GM12878 (cell line): Measurements from ENCODE around the gene PRADC1. TPM values are rescaled to one million over a fixed set of nuclear protein-coding genes. Genes with fewer than 3 reads are reported as not detected.

ENCODE experiments used
- ATAC-seq: fragments of 200-7000 bp; cut with Tn5 transposase; 3 replicates; pipeline ENCODE4 v1.9.1; 2020; ENCODE audit warnings: mild to moderate bottlenecking, moderate library complexity
- BruUV-seq: library from RNA; stranded (reverse); fragments of 400-500 nt; replicated peaks from 2 replicates; lab custom pipeline; 2021; lab: Mats Ljungman, UMichigan
- CTCF ChIA-PET: fragments of 300-600 bp; sonication (Branson Sonifier 250); formaldehyde crosslinking; extraction: SDS; loops from one replicate; lab custom pipeline; 2021; ENCODE audit warnings: inconsistent platforms; lab: Yijun Ruan, JAX
- POLR2A ChIA-PET: fragments of 350-600 bp; formaldehyde crosslinking; extraction: SDS; loops from one replicate; lab custom pipeline; 2021; ENCODE audit warnings: inconsistent platforms; lab: Charles Lee
- RAD21 ChIA-PET: fragments of 300-600 bp; sonication (Branson Sonifier 250); formaldehyde crosslinking; loops from one replicate; lab custom pipeline; 2023; ENCODE audit warnings: antibody characterized with exemption; ENCODE audit not compliant: unreplicated experiment; lab: Charles Lee
- SMC1A ChIA-PET: fragments of 300-600 bp; sonication (Branson Sonifier 250); formaldehyde crosslinking; loops from one replicate; lab custom pipeline; 2023; ENCODE audit not compliant: unreplicated experiment, uncharacterized antibody; lab: Charles Lee
- DNase-seq: peaks from one replicate; pipeline ENCODE4 v3.0.0-alpha.2; 2011; ENCODE audit warnings: low read depth, low spot score
- FAIRE-seq: peaks from 3 replicates; lab custom pipeline; 2011; peaks lifted over from hg19 to GRCh38; lab: Jason Lieb, UNC
- H2AFZ ChIP-seq: 2 replicates; pipeline ENCODE4 v1.6.0; 2011; ENCODE audit warnings: low read depth, low read length, control low read depth; ENCODE audit not compliant: control insufficient read depth
- H3K27ac ChIP-seq: 2 replicates; pipeline ENCODE4 v1.5.1; 2011; ENCODE audit warnings: control low read depth; ENCODE audit not compliant: control insufficient read depth, insufficient read depth
- H3K27me3 ChIP-seq, 2 experiments: replicated peaks in 1 of 2; 2 replicates each; pipeline versions ENCODE4 v1.6.0 to v1.6.1; 2011; ENCODE audit warnings: low read length in 1 of 2; ENCODE audit not compliant: control insufficient read depth in 2 of 2, insufficient read depth in 2 of 2
- H3K36me3 ChIP-seq, 2 experiments: 2 replicates each; pipeline ENCODE4 v1.5.1; 2011; ENCODE audit warnings: low read length in 1 of 2; ENCODE audit not compliant: control insufficient read depth in 2 of 2, insufficient read depth in 2 of 2
- H3K4me1 ChIP-seq: 2 replicates; pipeline ENCODE4 v1.6.1; 2011; ENCODE audit warnings: mild to moderate bottlenecking, low read length, moderate library complexity, mixed read lengths; ENCODE audit not compliant: control insufficient read depth, insufficient read depth
- H3K4me2 ChIP-seq: 2 replicates; pipeline ENCODE4 v1.6.0; 2011; ENCODE audit warnings: control low read depth; ENCODE audit not compliant: control insufficient read depth, insufficient read depth
- H3K4me3 ChIP-seq: fragments of 200-600 bp; sonication (generic); 2 replicates; pipeline ENCODE4 v1.5.1; 2016
- H3K79me2 ChIP-seq: 2 replicates; pipeline ENCODE4 v1.6.0; 2011; ENCODE audit warnings: low read length; ENCODE audit not compliant: control insufficient read depth, insufficient read depth
- H3K9ac ChIP-seq: 2 replicates; pipeline ENCODE4 v1.8.0; 2011; ENCODE audit warnings: low read length, control low read depth, mixed read lengths; ENCODE audit not compliant: control insufficient read depth, insufficient read depth
- H3K9me3 ChIP-seq: replicated peaks from 3 replicates; pipeline ENCODE4 v1.5.1; 2011; ENCODE audit warnings: mild to moderate bottlenecking, low read length; ENCODE audit not compliant: control insufficient read depth, insufficient read depth
- H4K20me1 ChIP-seq: 2 replicates; pipeline ENCODE4 v1.6.0; 2011; ENCODE audit not compliant: control insufficient read depth, insufficient read depth
- ASH2L ChIP-seq: fragments of 300-600, 200-600 bp; sonication (generic); IDR thresholded peaks from 2 replicates; pipeline ENCODE4 v1.6.1; 2017; ENCODE audit warnings: low read depth, mild to moderate bottlenecking, borderline replicate concordance
- ATF7 ChIP-seq: fragments of 450-650 bp; IDR thresholded peaks from 2 replicates; pipeline ENCODE4 v1.6.1; 2016; ENCODE audit warnings: low read depth, mild to moderate bottlenecking
- EZH2 ChIP-seq: IDR thresholded peaks from 2 replicates; pipeline ENCODE4 v1.6.1; 2012; ENCODE audit warnings: low read depth, mild to moderate bottlenecking, control low read depth, inconsistent platforms, low read length, borderline replicate concordance; ENCODE audit not compliant: control insufficient read depth
- MYC ChIP-seq: IDR thresholded peaks from 2 replicates; pipeline ENCODE4 v1.6.1; 2011; ENCODE audit warnings: mild to moderate bottlenecking, low read length, moderate library complexity, inconsistent platforms; ENCODE audit not compliant: insufficient read depth, insufficient replicate concordance, insufficient read length, severe bottlenecking
- POLR2A ChIP-seq: IDR thresholded peaks from 2 replicates; pipeline ENCODE4 v1.6.1; 2011; ENCODE audit warnings: low read depth, mild to moderate bottlenecking, low read length
- SMAD5 ChIP-seq: IDR thresholded peaks from 2 replicates; pipeline ENCODE4 v1.6.1; 2016; ENCODE audit warnings: antibody characterized with exemption, low read depth
- SMARCA5 ChIP-seq: fragments of 450-650 bp; IDR thresholded peaks from 2 replicates; pipeline ENCODE4 v1.6.1; 2017; ENCODE audit warnings: mild to moderate bottlenecking
- SP1 ChIP-seq: IDR thresholded peaks from one replicate; pipeline ENCODE4 v1.6.1; 2011; ENCODE audit warnings: low read depth, low read length
- SUPT20H ChIP-seq: IDR thresholded peaks from 2 replicates; pipeline ENCODE4 v1.6.1; 2011; ENCODE audit warnings: low read depth, mild to moderate bottlenecking, low read length, moderate library complexity, borderline replicate concordance; ENCODE audit not compliant: control insufficient read depth
- WGBS: methylation state at CpG from one replicate; pipeline ENCODE4 v1.1.6; 2016; ENCODE audit warnings: low lambda C conversion rate; ENCODE audit not compliant: insufficient replicate concordance, insufficient coverage; ENCODE audit errors: missing lambda C conversion rate; 5-methylcytosine and 5-hydroxymethylcytosine counted together
- in situ Hi-C: fragments of 300-500 bp; cut with MboI; formaldehyde crosslinking; loops from 9 replicates; pipeline ENCODE4 v1.14.3; 2018; ENCODE audit warnings: mixed read lengths
- intact Hi-C: fragments of 100-400 bp; cut with micrococcal nuclease; formaldehyde crosslinking; loops from one replicate; pipeline ENCODE4 v1.14.2; 2022; ENCODE audit not compliant: unreplicated experiment
- polyA plus RNA-seq, 11 experiments: library from polyadenylated mRNA; depleted of rRNA in 4 of 11; unstranded in 6 of 11; stranded (reverse) in 5 of 11; fragments of >200 nt; fragmentation: Nextera tagmentation in 4 of 11; fragmentation: Illumina TruSeq in 1 of 11; extraction: Ambion mirVana in 4 of 11; extraction: Trizol in 1 of 11; gene quantifications; 1 replicate in 1 of 11; 2 replicates in 10 of 11; pipeline versions ENCODE4 v1.2.1 to v1.2.3, GENCODE V29; 2011 to 2016; ENCODE audit warnings: inconsistent platforms in 2 of 11, missing spikeins in 2 of 11, low read depth in 1 of 11
- total RNA-seq, 4 experiments: library from RNA; depleted of rRNA in 3 of 4; stranded (reverse); fragments of >200 nt in 3 of 4; fragmentation: Illumina TruSeq in 1 of 4; extraction: Trizol in 1 of 4; gene quantifications; 2 replicates each; pipeline versions ENCODE4 v1.2.1 to v1.2.3, GENCODE V29; 2013 to 2021
- TF ChIP-seq, protein P1 (sequence below): fragments of 450-650 bp; IDR thresholded peaks from 2 replicates; pipeline ENCODE4 v1.6.1; 2017; ENCODE audit warnings: mild to moderate bottlenecking, low read depth, inconsistent platforms; ENCODE audit not compliant: poor library complexity, severe bottlenecking
- TF ChIP-seq, protein P2 (sequence below): fragments of 450-650 bp; IDR thresholded peaks from 2 replicates; pipeline ENCODE4 v1.6.1; 2017; ENCODE audit warnings: low read depth, mild to moderate bottlenecking, moderate library complexity
- TF ChIP-seq, protein P3 (sequence below): fragments of 450-650 bp; formaldehyde crosslinking; IDR thresholded peaks from 2 replicates; pipeline ENCODE4 v1.4.0; 2020; ENCODE audit warnings: mild to moderate bottlenecking, moderate library complexity

Gene PRADC1
- total and polyA plus RNA-seq, 10 of the 15 experiments (the other 5 are each of a cell fraction or from before 2014, with no cell fraction given), result 3.7 to 39.0 (median 13.8) TPM

DNA sequence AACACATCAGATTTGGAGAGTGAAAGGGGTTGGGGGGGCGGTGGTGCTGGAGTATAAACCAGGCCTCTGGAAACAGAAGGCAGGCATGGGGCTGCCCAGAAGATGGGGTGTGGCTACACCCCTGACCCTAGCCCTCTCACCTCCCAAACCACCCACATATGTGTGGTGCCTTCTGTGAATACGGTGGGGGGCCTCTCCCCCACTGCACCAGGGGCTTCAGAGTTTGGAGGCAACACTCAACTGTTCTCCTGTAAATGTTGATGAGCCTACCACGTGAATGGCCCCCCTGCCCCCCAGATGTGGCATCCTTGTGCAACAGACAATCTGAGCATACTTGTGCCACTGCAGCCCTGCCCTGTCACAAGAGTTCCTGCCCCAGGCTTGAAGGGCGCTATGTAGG is 31.7 kb upstream of the PRADC1 start:
- ATAC-seq (no peak), DNase-seq (no peak), FAIRE-seq (no peak)
- POLR2A ChIA-PET, result no interaction called here
- H3K4me3 ChIP-seq, result no peak overlapping the region
- in situ Hi-C loops, result no loop called here
- SMC1A ChIA-PET, result no interaction called here
- peaks cover 11 to 14% of the 10 kb centered on the region in 2 experiments; a peak in 3 of 4 replicates for H3K36me3 ChIP-seq
- BruUV-seq, result no TSS peak
- no peak overlapping the region for H3K27ac ChIP-seq
- intact Hi-C loops, result no loop called here
- no peak overlapping the region for H3K4me2 ChIP-seq
- RAD21 ChIA-PET, result no interaction called here
- CTCF ChIA-PET, result no interaction called here
- TF ChIP-seq, protein P1, sequence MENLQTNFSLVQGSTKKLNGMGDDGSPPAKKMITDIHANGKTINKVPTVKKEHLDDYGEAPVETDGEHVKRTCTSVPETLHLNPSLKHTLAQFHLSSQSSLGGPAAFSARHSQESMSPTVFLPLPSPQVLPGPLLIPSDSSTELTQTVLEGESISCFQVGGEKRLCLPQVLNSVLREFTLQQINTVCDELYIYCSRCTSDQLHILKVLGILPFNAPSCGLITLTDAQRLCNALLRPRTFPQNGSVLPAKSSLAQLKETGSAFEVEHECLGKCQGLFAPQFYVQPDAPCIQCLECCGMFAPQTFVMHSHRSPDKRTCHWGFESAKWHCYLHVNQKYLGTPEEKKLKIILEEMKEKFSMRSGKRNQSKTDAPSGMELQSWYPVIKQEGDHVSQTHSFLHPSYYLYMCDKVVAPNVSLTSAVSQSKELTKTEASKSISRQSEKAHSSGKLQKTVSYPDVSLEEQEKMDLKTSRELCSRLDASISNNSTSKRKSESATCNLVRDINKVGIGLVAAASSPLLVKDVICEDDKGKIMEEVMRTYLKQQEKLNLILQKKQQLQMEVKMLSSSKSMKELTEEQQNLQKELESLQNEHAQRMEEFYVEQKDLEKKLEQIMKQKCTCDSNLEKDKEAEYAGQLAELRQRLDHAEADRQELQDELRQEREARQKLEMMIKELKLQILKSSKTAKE, result no peak
- TF ChIP-seq SUPT20H (no peak), ATF7 (no peak), EZH2 (no peak), SMAD5 (no peak), SP1 (no peak), ASH2L (no peak), MYC (no peak), POLR2A (no peak), SMARCA5 (no peak)
- TF ChIP-seq, protein P2, sequence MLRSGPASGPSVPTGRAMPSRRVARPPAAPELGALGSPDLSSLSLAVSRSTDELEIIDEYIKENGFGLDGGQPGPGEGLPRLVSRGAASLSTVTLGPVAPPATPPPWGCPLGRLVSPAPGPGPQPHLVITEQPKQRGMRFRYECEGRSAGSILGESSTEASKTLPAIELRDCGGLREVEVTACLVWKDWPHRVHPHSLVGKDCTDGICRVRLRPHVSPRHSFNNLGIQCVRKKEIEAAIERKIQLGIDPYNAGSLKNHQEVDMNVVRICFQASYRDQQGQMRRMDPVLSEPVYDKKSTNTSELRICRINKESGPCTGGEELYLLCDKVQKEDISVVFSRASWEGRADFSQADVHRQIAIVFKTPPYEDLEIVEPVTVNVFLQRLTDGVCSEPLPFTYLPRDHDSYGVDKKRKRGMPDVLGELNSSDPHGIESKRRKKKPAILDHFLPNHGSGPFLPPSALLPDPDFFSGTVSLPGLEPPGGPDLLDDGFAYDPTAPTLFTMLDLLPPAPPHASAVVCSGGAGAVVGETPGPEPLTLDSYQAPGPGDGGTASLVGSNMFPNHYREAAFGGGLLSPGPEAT, result no peak
- TF ChIP-seq, protein P3, sequence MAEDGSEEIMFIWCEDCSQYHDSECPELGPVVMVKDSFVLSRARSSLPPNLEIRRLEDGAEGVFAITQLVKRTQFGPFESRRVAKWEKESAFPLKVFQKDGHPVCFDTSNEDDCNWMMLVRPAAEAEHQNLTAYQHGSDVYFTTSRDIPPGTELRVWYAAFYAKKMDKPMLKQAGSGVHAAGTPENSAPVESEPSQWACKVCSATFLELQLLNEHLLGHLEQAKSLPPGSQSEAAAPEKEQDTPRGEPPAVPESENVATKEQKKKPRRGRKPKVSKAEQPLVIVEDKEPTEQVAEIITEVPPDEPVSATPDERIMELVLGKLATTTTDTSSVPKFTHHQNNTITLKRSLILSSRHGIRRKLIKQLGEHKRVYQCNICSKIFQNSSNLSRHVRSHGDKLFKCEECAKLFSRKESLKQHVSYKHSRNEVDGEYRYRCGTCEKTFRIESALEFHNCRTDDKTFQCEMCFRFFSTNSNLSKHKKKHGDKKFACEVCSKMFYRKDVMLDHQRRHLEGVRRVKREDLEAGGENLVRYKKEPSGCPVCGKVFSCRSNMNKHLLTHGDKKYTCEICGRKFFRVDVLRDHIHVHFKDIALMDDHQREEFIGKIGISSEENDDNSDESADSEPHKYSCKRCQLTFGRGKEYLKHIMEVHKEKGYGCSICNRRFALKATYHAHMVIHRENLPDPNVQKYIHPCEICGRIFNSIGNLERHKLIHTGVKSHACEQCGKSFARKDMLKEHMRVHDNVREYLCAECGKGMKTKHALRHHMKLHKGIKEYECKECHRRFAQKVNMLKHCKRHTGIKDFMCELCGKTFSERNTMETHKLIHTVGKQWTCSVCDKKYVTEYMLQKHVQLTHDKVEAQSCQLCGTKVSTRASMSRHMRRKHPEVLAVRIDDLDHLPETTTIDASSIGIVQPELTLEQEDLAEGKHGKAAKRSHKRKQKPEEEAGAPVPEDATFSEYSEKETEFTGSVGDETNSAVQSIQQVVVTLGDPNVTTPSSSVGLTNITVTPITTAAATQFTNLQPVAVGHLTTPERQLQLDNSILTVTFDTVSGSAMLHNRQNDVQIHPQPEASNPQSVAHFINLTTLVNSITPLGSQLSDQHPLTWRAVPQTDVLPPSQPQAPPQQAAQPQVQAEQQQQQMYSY (CRISPR knock-in tag), result no peak
- H3K4me1 ChIP-seq, result no peaks in the 10 kb centered on the region
- no peaks in the 10 kb centered on the region; the same call in 1 of the 2 replicates for H4K20me1 ChIP-seq
- H3K9me3 ChIP-seq, result no peaks in the 10 kb centered on the region
- no peaks in the 10 kb centered on the region for H3K27me3 ChIP-seq
- WGBS, result 95% methylated on average over 4 of the region's 4 CpGs
- no peak overlapping the region for H3K9ac ChIP-seq
- no peak overlapping the region for H2AFZ ChIP-seq
- H3K79me2 ChIP-seq, result no peaks in the 10 kb centered on the region; the same call in 1 of the 2 replicates
